Activated CD4-positive, alpha-beta memory T cell treated with anti-CD3 and anti-CD28 coated beads for 36 hours (primary cell): ENCODE results near the gene NFIX. TPM values are rescaled to one million over a fixed set of nuclear protein-coding genes. Genes with fewer than 3 reads are reported as not detected.
"Not testable (repeated sequence)": the region's sequence is repeated elsewhere in the genome, so short reads cannot be mapped to it uniquely, and the experiment has no call there.

Source experiments
- CTCF ChIA-PET: fragments of 350-600 bp; sonication (Branson Sonifier 250); formaldehyde crosslinking; loops from one replicate; lab custom pipeline; 2021; ENCODE audit warnings: antibody characterized with exemption, inconsistent platforms; lab: Charles Lee
- POLR2A ChIA-PET: fragments of 350-600 bp; sonication (Branson Sonifier 250); formaldehyde crosslinking; loops from one replicate; lab custom pipeline; 2021; ENCODE audit warnings: antibody characterized with exemption; lab: Charles Lee
- DNase-seq: peaks from one replicate; pipeline ENCODE4 v3.0.0-alpha.2; 2020
- H3K27ac Mint-ChIP-seq: one replicate; pipeline ENCODE4 v1.8.0; 2021; ENCODE audit warnings: mixed read lengths
- H3K27me3 Mint-ChIP-seq: one replicate; pipeline ENCODE4 v1.8.0; 2021; ENCODE audit warnings: mixed read lengths
- H3K36me3 Mint-ChIP-seq: one replicate; pipeline ENCODE4 v1.8.0; 2021; ENCODE audit warnings: mixed read lengths
- H3K4me1 Mint-ChIP-seq: one replicate; pipeline ENCODE4 v1.8.0; 2021; ENCODE audit warnings: low read depth, mixed read lengths
- H3K4me3 Mint-ChIP-seq: one replicate; pipeline ENCODE4 v1.8.0; 2021; ENCODE audit warnings: mild to moderate bottlenecking, mixed read lengths
- H3K9me3 Mint-ChIP-seq: one replicate; pipeline ENCODE4 v1.8.0; 2021; ENCODE audit warnings: mixed read lengths
- intact Hi-C: fragments of 100-400 bp; cut with micrococcal nuclease; formaldehyde crosslinking; loops from one replicate; pipeline ENCODE4 v1.15.1; 2023
- total RNA-seq, 2 experiments: library from RNA; stranded (reverse); gene quantifications; one replicate each; pipeline ENCODE4 v1.2.3, GENCODE V29; 2021

Gene NFIX
- total RNA-seq: 1 to 10 TPM; 1.6 to 2.0 TPM

- Mint-ChIP-seq H3K9me3 (no peaks in the 10 kb centered on the region), H3K27ac (peak within 1 kb of the TSS; percentile 16), H3K4me3 (peak within 1 kb of the TSS; percentile 76), H3K27me3 (peaks cover 9% of the 10 kb centered on the region), H3K4me1 (peaks cover 6% of the 10 kb centered on the region), H3K36me3 (no peaks in the 10 kb centered on the region)
- intact Hi-C loops: no loop called here
- POLR2A ChIA-PET: no interaction called here
- CTCF ChIA-PET: interaction anchor here (1.6 to 2.5 kb wide), 3 partner anchors 10 to 66 kb away, joined by 3 to 7 read pairs (median 6); no protein-coding TSS in a partner anchor
- peak; percentile 71 for DNase-seq
Observed at GRCh38 chr19:12994701-12995595, at the start of gene NFIX. Gene NFIX (plus strand): TSS chr19:12995475. CDS start chr19:12995838, 363 bp downstream.

DNA sequence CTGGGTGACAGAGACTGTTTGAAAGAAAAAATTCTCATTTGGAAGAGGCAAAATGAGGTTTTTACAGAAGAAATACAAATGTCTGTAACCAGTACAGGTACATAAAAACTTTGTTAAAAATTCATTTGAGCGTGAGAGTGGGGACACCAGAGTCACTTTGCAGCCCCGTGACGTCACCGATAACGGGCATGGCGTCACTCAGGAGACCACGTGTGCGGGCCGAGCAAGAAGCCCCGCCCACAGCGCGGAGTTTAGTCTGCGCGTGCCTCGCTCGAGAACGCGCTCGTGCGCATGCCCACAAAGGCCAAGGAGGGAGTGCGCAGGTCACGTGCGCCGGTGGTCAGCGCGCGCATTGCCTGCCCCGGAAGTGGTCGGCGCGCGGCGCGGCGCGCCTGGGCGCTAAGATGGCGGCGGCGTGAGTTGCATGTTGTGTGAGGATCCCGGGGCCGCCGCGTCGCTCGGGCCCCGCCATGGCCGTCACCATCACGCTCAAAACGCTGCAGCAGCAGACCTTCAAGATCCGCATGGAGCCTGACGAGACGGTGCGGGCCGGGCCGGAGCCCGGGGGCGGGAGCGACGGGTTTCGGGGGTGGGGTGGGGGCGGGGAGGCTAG lies 49.7 kb upstream of the NFIX start, which contains the start of gene RAD23A:
RAD23A (plus strand) TSS at position 384 of the 613 bp plus-strand sequence; CDS start at position 471, 87 bp downstream.
- DNase-seq: peak; percentile 99
- Mint-ChIP-seq H3K27me3 (peaks cover 1% of the 10 kb centered on the region), H3K9me3 (no peaks in the 10 kb centered on the region), H3K4me1 (peaks cover 51% of the 10 kb centered on the region), H3K27ac (peak within 1 kb of the TSS; percentile 98), H3K4me3 (peak within 1 kb of the TSS; percentile 85), H3K36me3 (peaks cover 75% of the 10 kb centered on the region)
- ChIA-PET POLR2A (interaction anchor here (0.9 to 3.0 kb wide), 2 partner anchors 10 to 154 kb away, joined by 3 to 17 read pairs; partner anchors contain the start of genes GADD45GIP1 and JUNB), CTCF (interaction anchor here (1.0 kb wide), 2 partner anchors 12 to 60 kb away, joined by 3 to 4 read pairs; partner anchors contain the start of gene FARSA)
- intact Hi-C loops: loop anchor here (1.0 kb wide), 1 partner anchor 7 kb away; the partner anchor contains the start of gene CALR

- H3K36me3 Mint-ChIP-seq: peaks cover 76% of the 10 kb centered on the region
- H3K27me3 Mint-ChIP-seq: peaks cover 1% of the 10 kb centered on the region
- peak overlapping the region; percentile 98 for H3K27ac Mint-ChIP-seq
- peak; percentile 69 for DNase-seq
- ChIA-PET CTCF (interaction anchor here (0.7 to 3.1 kb wide), 4 partner anchors 13 to 61 kb away, joined by 3 to 15 read pairs (median 4); partner anchors contain the start of gene FARSA), POLR2A (interaction anchor here (0.9 to 3.0 kb wide), 3 partner anchors 10 to 154 kb away, joined by 3 to 17 read pairs (median 3); partner anchors contain the start of genes FARSA, GADD45GIP1 and JUNB)
- peaks cover 46% of the 10 kb centered on the region for H3K4me1 Mint-ChIP-seq
- no peaks in the 10 kb centered on the region for H3K9me3 Mint-ChIP-seq
- peak overlapping the region; percentile 85 for H3K4me3 Mint-ChIP-seq
- intact Hi-C loops: loop anchor here (1.0 kb wide), 1 partner anchor 8 kb away; the partner anchor contains the start of gene CALR
Observed at GRCh38 chr19:12946092-12946721, 49.1 kb upstream of the NFIX start.

DNA sequence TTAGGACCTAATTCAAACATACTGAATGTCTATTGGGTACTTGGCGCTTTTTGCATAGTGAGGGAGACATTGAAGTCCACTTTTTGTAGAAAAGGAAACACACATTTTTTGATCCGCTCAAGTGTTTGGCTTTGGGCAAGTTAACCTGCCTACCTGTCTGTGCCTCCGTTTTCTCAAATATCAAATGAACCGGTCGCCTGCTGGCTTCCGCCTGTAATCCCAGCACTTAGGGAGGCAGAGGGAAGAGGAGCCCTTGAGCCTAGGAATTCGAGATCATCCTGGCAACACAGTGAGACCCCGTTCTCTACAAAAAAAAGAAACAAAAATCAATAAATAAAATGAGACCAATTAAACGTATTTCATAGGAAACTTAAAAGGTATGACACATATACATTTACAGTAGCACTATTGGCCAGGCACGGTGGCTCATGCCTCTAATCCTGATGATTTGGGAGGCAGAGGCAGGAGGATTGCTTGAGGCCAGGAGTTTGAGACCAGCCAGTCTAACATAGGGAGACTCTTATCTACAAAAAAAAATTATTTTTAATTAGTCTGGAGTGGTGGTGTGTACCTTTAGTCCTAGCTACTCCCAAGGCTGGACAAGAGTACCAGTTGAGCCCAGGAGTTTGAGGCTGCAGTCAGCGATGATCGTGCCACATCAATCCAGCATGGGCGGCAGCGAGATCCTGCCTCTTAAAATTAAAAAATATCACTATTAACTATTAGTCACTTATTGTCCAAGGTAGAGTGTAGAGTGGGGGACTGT lies 48.4 kb upstream of the NFIX start:
- Mint-ChIP-seq H3K4me3 (peak overlapping the region; percentile 85), H3K9me3 (no peaks in the 10 kb centered on the region), H3K4me1 (peaks cover 49% of the 10 kb centered on the region), H3K36me3 (peaks cover 76% of the 10 kb centered on the region), H3K27me3 (peaks cover 1% of the 10 kb centered on the region), H3K27ac (peak overlapping the region; percentile 98)
- DNase-seq: no peak
- ChIA-PET POLR2A (interaction anchor here (0.9 to 3.0 kb wide), 3 partner anchors 9 to 155 kb away, joined by 3 to 17 read pairs (median 3); partner anchors contain the start of genes FARSA, GADD45GIP1 and JUNB), CTCF (interaction anchor here (0.7 to 3.1 kb wide), 5 partner anchors 14 to 61 kb away, joined by 3 to 15 read pairs (median 4); partner anchors contain the start of gene FARSA)
- intact Hi-C loops: loop anchor here (1.0 kb wide), 1 partner anchor 9 kb away; the partner anchor contains the start of gene CALR

- Mint-ChIP-seq H3K36me3 (peaks cover 72% of the 10 kb centered on the region), H3K4me1 (peaks cover 48% of the 10 kb centered on the region), H3K27ac (peak overlapping the region; percentile 58), H3K9me3 (no peaks in the 10 kb centered on the region), H3K4me3 (peak overlapping the region; percentile 35), H3K27me3 (peaks cover 1% of the 10 kb centered on the region)
- no peak for DNase-seq
- intact Hi-C loops: no loop called here
- POLR2A ChIA-PET: interaction anchor here (1.1 to 3.0 kb wide), 2 partner anchors 8 kb away, joined by 4 to 17 read pairs; partner anchors contain the start of gene GADD45GIP1
- CTCF ChIA-PET: interaction anchor here (1.1 to 3.1 kb wide), 2 partner anchors 18 to 30 kb away, joined by 4 to 15 read pairs; no protein-coding TSS in a partner anchor
Observed at GRCh38 chr19:12947702-12948611, 47.3 kb upstream of the NFIX start.

- peak overlapping the region; percentile 2 for H3K27ac Mint-ChIP-seq
Observed at GRCh38 chr19:12948612-12949362, 46.5 kb upstream of the NFIX start.

GRCh38 chr19:12949363-12950283 lies 45.7 kb upstream of the NFIX start:
- Mint-ChIP-seq H3K9me3 (no peaks in the 10 kb centered on the region), H3K27ac (peak overlapping the region; percentile 25), H3K36me3 (peaks cover 72% of the 10 kb centered on the region), H3K4me3 (no peak overlapping the region), H3K4me1 (peaks cover 50% of the 10 kb centered on the region), H3K27me3 (peaks cover 1% of the 10 kb centered on the region)
- ChIA-PET CTCF (no interaction called here), POLR2A (interaction anchor here (1.0 to 1.5 kb wide), 2 partner anchors 12 to 16 kb away, joined by 3 to 4 read pairs; no protein-coding TSS in a partner anchor)
- intact Hi-C loops: no loop called here
- DNase-seq: no peak

More at GRCh38 chr19:12948612-12949362, 46.5 kb upstream of the NFIX start:
- no peak overlapping the region for H3K4me3 Mint-ChIP-seq
- intact Hi-C loops: no loop called here
- H3K27me3 Mint-ChIP-seq: peaks cover 1% of the 10 kb centered on the region
- ChIA-PET CTCF (interaction anchor here (3.1 kb wide), 1 partner anchor 17 kb away, joined by 15 read pairs; no protein-coding TSS in a partner anchor), POLR2A (interaction anchor here (1.1 kb wide), 1 partner anchor 9 kb away, joined by 4 read pairs; no protein-coding TSS in a partner anchor)
- H3K9me3 Mint-ChIP-seq: no peaks in the 10 kb centered on the region
- H3K4me1 Mint-ChIP-seq: peaks cover 48% of the 10 kb centered on the region
- peaks cover 71% of the 10 kb centered on the region for H3K36me3 Mint-ChIP-seq
- DNase-seq: no peak

GRCh38 chr19:12952050-12952449 lies 43.2 kb upstream of the NFIX start:
- POLR2A ChIA-PET, DNase-seq, H3K4me3 Mint-ChIP-seq, intact Hi-C loops, H3K27me3 Mint-ChIP-seq, H3K9me3 Mint-ChIP-seq: not testable (repeated sequence)
- Mint-ChIP-seq H3K4me1 (peaks cover 48% of the 10 kb centered on the region), H3K36me3 (peaks cover 57% of the 10 kb centered on the region), H3K27ac (peak overlapping the region; percentile 38)
- CTCF ChIA-PET: interaction anchor here (1.3 to 5.7 kb wide), 2 partner anchors 13 to 67 kb away, joined by 4 to 64 read pairs; no protein-coding TSS in a partner anchor
